DOHH2 (cell line): ENCODE results near the gene PSRC1.

ENCODE experiments used
- CTCF ChIP-seq: fragments of 200-600 bp; sonication (generic); IDR thresholded peaks from one replicate; pipeline ENCODE4 v1.5.1; 2014; ENCODE audit warnings: antibody characterized with exemption, mild to moderate bottlenecking, low read depth, low read length; ENCODE audit not compliant: poor library complexity, severe bottlenecking
- EZH2phosphoT487 ChIP-seq: fragments of 200-600 bp; sonication (generic); IDR thresholded peaks from 2 replicates; pipeline ENCODE4 v1.6.1; 2017; ENCODE audit warnings: borderline replicate concordance, mild to moderate bottlenecking, antibody characterized with exemption, low read length, moderate library complexity, mixed read lengths

DNA sequence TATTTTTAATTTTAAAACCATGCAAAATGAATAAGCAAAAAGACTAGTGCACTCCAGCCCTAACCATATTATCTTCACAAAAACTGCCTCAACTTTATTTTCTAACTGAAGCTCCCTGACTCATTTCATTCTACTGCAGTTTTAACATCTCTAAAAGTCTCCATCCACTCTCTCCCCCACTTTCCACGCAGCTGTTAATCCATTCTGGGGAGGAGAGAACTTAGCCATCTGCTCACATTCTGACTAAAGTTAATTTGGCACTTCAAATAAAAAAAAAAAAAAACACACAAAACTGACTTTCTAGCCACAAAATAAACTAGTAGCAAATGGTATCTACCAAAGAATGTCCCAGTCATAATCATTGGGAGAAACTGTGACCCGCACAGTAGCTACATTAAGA is 29.3 kb upstream of the PSRC1 start:
- TF ChIP-seq CTCF (no peak), EZH2phosphoT487 (no peak)
